Measurements from ENCODE around the gene ARHGAP22. TPM values are rescaled to one million over a fixed set of nuclear protein-coding genes. Genes with fewer than 3 reads are reported as not detected.

The ARHGAP22 gene
- total RNA-seq, 3 donors from 2014 or later, result 2.6 to 8.2 (median 4.8) TPM

GRCh38 chr10:48610585-48611093, 5.8 kb upstream of the ARHGAP22 start:
- H3K27ac ChIP-seq, result no peak overlapping the region
- no peak for TF ChIP-seq POLR2A (IDR thresholded peaks at IDR 0.05)
- TF ChIP-seq CTCF (IDR thresholded peaks at IDR 0.05), result no peak
- no peak for TF ChIP-seq POLR2AphosphoS5 (IDR thresholded peaks at IDR 0.05)
- intact Hi-C loops (cut with DNase I; ENCODE audit: low total_unique reads), result no loop called here
- no peaks in the 10 kb centered on the region for H3K4me1 ChIP-seq
- H3K36me3 ChIP-seq, result no peaks in the 10 kb centered on the region
- H3K4me3 ChIP-seq, result no peak overlapping the region
- peaks cover 0 to 4% of the 10 kb centered on the region in 2 donors for H3K9me3 ChIP-seq
- H3K27me3 ChIP-seq, result no peaks in the 10 kb centered on the region
- no peak for DNase-seq (ENCODE audit: low spot score in 2 of 2)

DNA sequence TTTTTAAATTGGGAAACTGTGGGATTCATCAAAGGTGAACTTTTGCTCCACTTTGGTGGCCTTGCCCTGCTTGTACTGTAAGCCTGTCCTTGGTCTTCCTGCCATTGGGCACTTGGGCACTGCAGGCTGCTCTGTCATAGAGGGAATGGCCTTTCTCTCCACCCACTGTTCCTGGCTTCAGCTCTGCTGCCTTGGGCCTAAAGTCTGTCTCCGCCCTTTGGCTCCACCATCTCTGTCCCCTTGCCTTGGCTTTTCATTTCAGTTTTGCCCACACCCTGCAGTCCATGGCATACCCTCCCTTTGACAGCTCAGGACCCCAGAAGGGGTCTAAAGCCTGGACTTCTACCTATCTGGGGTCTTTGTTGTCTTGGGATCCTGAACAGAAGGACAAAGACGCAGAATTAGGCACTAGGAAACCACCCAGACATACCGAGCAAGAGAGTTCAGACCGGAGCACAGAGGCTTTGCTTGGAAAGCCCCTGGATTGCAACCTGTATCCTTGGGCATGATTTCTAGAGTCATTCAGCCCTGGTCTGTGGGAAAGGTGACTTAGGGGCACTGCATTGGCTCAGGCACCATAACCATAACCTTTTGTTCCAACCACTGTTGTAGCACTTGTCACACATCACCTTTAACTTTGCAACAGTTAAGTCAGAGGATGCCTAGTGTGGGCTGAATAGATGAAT, 5.2 kb upstream of the ARHGAP22 start:
- Histone ChIP-seq H3K36me3 (no peaks in the 10 kb centered on the region), H3K4me1 (no peaks in the 10 kb centered on the region), H3K27ac (no peak overlapping the region), H3K27me3 (no peaks in the 10 kb centered on the region), H3K9me3 (no peaks in the 10 kb centered on the region), H3K4me3 (no peak overlapping the region)
- TF ChIP-seq CTCF (IDR thresholded peaks at IDR 0.05) (no peak), POLR2AphosphoS5 (IDR thresholded peaks at IDR 0.05) (no peak), POLR2A (IDR thresholded peaks at IDR 0.05) (no peak)
- DNase-seq (ENCODE audit: low spot score in 2 of 2), result no peak
- intact Hi-C loops (cut with DNase I; ENCODE audit: low total_unique reads), result no loop called here

DNA sequence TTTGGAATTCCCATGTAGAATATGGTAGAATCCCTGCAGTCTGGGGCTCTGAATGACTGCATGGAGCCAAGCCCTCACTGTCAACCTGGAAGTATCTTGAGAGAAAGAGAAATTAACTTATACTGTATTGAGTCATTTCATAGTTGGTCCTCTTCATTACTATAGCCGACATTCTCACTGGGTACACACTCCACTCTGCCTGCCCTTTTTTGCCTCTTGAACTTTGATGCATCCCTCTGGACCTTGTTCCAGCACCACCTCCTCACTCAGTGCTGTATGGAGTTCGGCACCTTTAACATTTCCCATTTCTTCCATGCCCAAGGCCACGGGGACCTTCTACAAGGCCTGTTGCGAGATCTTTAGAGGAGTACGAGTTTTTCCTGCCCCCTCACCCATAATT, 4.6 kb upstream of the ARHGAP22 start:
- TF ChIP-seq CTCF (IDR thresholded peaks at IDR 0.05) (no peak), POLR2A (IDR thresholded peaks at IDR 0.05) (no peak), POLR2AphosphoS5 (IDR thresholded peaks at IDR 0.05) (no peak)
- DNase-seq (ENCODE audit: low spot score in 2 of 2), result no peak
- H3K27ac ChIP-seq, result no peak overlapping the region
- H3K36me3 ChIP-seq, result no peaks in the 10 kb centered on the region
- no peaks in the 10 kb centered on the region for H3K9me3 ChIP-seq
- no peaks in the 10 kb centered on the region for H3K4me1 ChIP-seq
- H3K27me3 ChIP-seq, result peaks cover 0 to 3% of the 10 kb centered on the region in 2 donors
- intact Hi-C loops (cut with DNase I; ENCODE audit: low total_unique reads), result no loop called here
- no peak overlapping the region for H3K4me3 ChIP-seq

DNA sequence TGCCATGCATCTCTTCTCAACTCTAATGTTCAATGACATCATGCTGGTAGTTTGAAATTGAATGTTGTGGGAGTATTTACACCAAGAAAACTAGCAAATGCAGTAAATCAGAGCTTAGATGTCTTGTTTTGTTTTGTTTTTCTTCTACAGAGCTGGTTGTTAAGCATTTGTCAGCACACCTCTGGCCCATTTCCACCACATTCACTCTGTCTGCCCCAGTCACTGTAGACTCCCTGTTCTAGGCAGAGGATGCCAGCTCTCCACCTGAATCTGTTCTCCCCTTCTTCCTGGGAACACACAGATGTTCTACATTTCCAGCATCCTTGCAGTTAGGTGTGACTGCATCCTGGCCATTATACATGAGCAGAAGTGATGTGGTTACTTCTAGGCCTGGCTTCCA, 4.1 kb upstream of the ARHGAP22 start:
- no peak overlapping the region for H3K27ac ChIP-seq
- H3K4me3 ChIP-seq, result no peak overlapping the region
- no peaks in the 10 kb centered on the region for H3K36me3 ChIP-seq
- DNase-seq (ENCODE audit: low spot score in 2 of 2), result no peak
- H3K4me1 ChIP-seq, result no peaks in the 10 kb centered on the region
- H3K9me3 ChIP-seq, result no peaks in the 10 kb centered on the region
- TF ChIP-seq CTCF (IDR thresholded peaks at IDR 0.05), result no peak
- no peak for TF ChIP-seq POLR2AphosphoS5 (IDR thresholded peaks at IDR 0.05)
- TF ChIP-seq POLR2A (IDR thresholded peaks at IDR 0.05), result no peak
- peaks cover 0 to 6% of the 10 kb centered on the region in 2 donors for H3K27me3 ChIP-seq
- intact Hi-C loops (cut with DNase I; ENCODE audit: low total_unique reads), result no loop called here

DNA sequence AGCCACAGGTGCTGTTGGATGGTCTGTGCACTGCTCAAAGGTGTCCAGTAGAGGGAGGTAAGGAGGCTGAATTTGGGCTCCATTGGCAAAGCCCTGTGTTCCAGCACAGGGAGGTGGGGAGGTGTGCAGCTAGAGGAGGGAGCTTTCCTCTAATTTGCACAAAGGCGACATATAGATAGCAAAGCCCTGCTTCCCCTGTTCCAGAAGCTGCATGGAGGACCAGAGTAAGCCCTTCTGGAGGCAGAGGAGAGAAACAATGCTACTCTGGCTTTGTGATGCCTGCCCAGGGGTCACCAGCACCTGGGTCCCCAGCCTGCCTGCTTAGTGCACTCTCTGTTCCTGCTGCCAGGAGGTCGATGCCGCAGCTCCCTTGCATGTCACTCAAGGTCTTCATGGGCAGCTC, 3.4 kb upstream of the ARHGAP22 start:
- TF ChIP-seq POLR2AphosphoS5 (IDR thresholded peaks at IDR 0.05), result no peak
- TF ChIP-seq POLR2A (IDR thresholded peaks at IDR 0.05), result no peak
- TF ChIP-seq CTCF (IDR thresholded peaks at IDR 0.05), result no peak
- intact Hi-C loops (cut with DNase I; ENCODE audit: low total_unique reads), result no loop called here
- H3K27me3 ChIP-seq, result peaks cover 0 to 7% of the 10 kb centered on the region in 2 donors
- H3K27ac ChIP-seq, result no peak overlapping the region
- no peaks in the 10 kb centered on the region for H3K36me3 ChIP-seq
- no peak for DNase-seq (ENCODE audit: low spot score in 2 of 2)
- H3K9me3 ChIP-seq, result no peaks in the 10 kb centered on the region
- no peak overlapping the region for H3K4me3 ChIP-seq
- H3K4me1 ChIP-seq, result no peaks in the 10 kb centered on the region
